H9 (cell line): Measurements from ENCODE around the gene ALKBH2. TPM values are rescaled to one million over a fixed set of nuclear protein-coding genes. Genes with fewer than 3 reads are reported as not detected.

Experiments
- DNase-seq: peaks from one replicate; pipeline ENCODE4 v3.0.0-alpha.2; 2017
- H2AFZ ChIP-seq: one replicate; pipeline ENCODE4 v1.6.1; 2013; ENCODE audit warnings: mild to moderate bottlenecking, low read length, control low read depth, moderate library complexity
- H2AK5ac ChIP-seq: 2 replicates; pipeline ENCODE4 v1.6.1; 2013; ENCODE audit warnings: low read length, control low read depth, mixed read lengths; ENCODE audit not compliant: insufficient read length
- H2BK120ac ChIP-seq: one replicate; pipeline ENCODE4 v1.6.1; 2013; ENCODE audit warnings: low read depth, mild to moderate bottlenecking, low read length, control low read depth, inconsistent platforms; ENCODE audit not compliant: poor library complexity, severe bottlenecking
- H2BK12ac ChIP-seq: 2 replicates; pipeline ENCODE4 v1.6.1; 2013; ENCODE audit warnings: low read length, control low read depth, mixed read lengths, low read depth; ENCODE audit not compliant: insufficient read length
- H2BK15ac ChIP-seq: 2 replicates; pipeline ENCODE4 v1.6.1; 2013; ENCODE audit warnings: low read depth, low read length, control low read depth
- H2BK20ac ChIP-seq: one replicate; pipeline ENCODE4 v1.6.1; 2013; ENCODE audit warnings: low read depth, mild to moderate bottlenecking, low read length, control low read depth, inconsistent platforms; ENCODE audit not compliant: poor library complexity, severe bottlenecking
- H2BK5ac ChIP-seq: 2 replicates; pipeline ENCODE4 v1.6.1; 2013; ENCODE audit warnings: low read length, control low read depth, mixed read lengths; ENCODE audit not compliant: insufficient read length
- H3K14ac ChIP-seq: 2 replicates; pipeline ENCODE4 v1.6.1; 2013; ENCODE audit warnings: low read length, control low read depth; ENCODE audit not compliant: insufficient read depth
- H3K18ac ChIP-seq: 2 replicates; pipeline ENCODE4 v1.6.1; 2013; ENCODE audit warnings: low read depth, mild to moderate bottlenecking, mixed read lengths, low read length, control low read depth; ENCODE audit not compliant: insufficient read length
- H3K23ac ChIP-seq: 2 replicates; pipeline ENCODE4 v1.6.1; 2013; ENCODE audit warnings: low read length, control low read depth, mixed read lengths, low read depth; ENCODE audit not compliant: insufficient read length
- H3K23me2 ChIP-seq: 2 replicates; pipeline ENCODE4 v1.6.1; 2013; ENCODE audit warnings: low read depth, mild to moderate bottlenecking, mixed read lengths, low read length, control low read depth; ENCODE audit not compliant: insufficient read length, poor library complexity, severe bottlenecking
- H3K27ac ChIP-seq: 2 replicates; pipeline ENCODE4 v1.5.1; 2013; ENCODE audit warnings: low read length, control low read depth, mixed read lengths, low read depth; ENCODE audit not compliant: insufficient read length
- H3K27me3 ChIP-seq: 2 replicates; pipeline ENCODE4 v1.6.1; 2013; ENCODE audit warnings: low read length, control low read depth, inconsistent platforms; ENCODE audit not compliant: insufficient read depth
- H3K4ac ChIP-seq: 2 replicates; pipeline ENCODE4 v1.6.1; 2013; ENCODE audit warnings: low read depth, mild to moderate bottlenecking, control low read depth, inconsistent platforms, low read length, moderate library complexity
- H3K4me1 ChIP-seq: 2 replicates; pipeline ENCODE4 v1.6.1; 2013; ENCODE audit warnings: low read length, control low read depth, inconsistent platforms; ENCODE audit not compliant: insufficient read depth
- H3K4me2 ChIP-seq: 2 replicates; pipeline ENCODE4 v1.6.1; 2013; ENCODE audit warnings: low read length, control low read depth, mixed read lengths; ENCODE audit not compliant: insufficient read length, insufficient read depth
- H3K56ac ChIP-seq: 2 replicates; pipeline ENCODE4 v1.6.1; 2013; ENCODE audit warnings: low read depth, mild to moderate bottlenecking, mixed read lengths, low read length, control low read depth; ENCODE audit not compliant: insufficient read length
- H3K79me1 ChIP-seq: 2 replicates; pipeline ENCODE4 v1.6.1; 2013; ENCODE audit warnings: low read depth, mild to moderate bottlenecking, moderate library complexity, low read length, control low read depth, inconsistent platforms; ENCODE audit not compliant: insufficient read depth, poor library complexity, severe bottlenecking
- H3K79me2 ChIP-seq: 2 replicates; pipeline ENCODE4 v1.6.1; 2013; ENCODE audit warnings: low read length, control low read depth, inconsistent platforms; ENCODE audit not compliant: insufficient read depth
- H3K9ac ChIP-seq: 2 replicates; pipeline ENCODE4 v1.6.1; 2013; ENCODE audit warnings: low read length, control low read depth, mixed read lengths; ENCODE audit not compliant: insufficient read length; ENCODE audit errors: extremely low read depth
- H3K9me3 ChIP-seq: one replicate; pipeline ENCODE4 v1.6.1; 2013; ENCODE audit warnings: low read depth, low read length, inconsistent platforms; ENCODE audit not compliant: control insufficient read depth
- H3T11ph ChIP-seq: one replicate; pipeline ENCODE4 v1.6.1; 2013; ENCODE audit warnings: mild to moderate bottlenecking, low read length, control low read depth, inconsistent platforms
- H4K20me1 ChIP-seq: one replicate; pipeline ENCODE4 v1.6.1; 2013; ENCODE audit not compliant: control insufficient read depth, insufficient read length, insufficient read depth
- H4K5ac ChIP-seq: 2 replicates; pipeline ENCODE4 v1.6.1; 2013; ENCODE audit warnings: low read depth, mild to moderate bottlenecking, mixed read lengths, low read length, control low read depth; ENCODE audit not compliant: insufficient read length
- H4K8ac ChIP-seq: replicated peaks from 2 replicates; pipeline ENCODE4 v1.6.1; 2013; ENCODE audit warnings: low read length, control low read depth, mixed read lengths, low read depth; ENCODE audit not compliant: insufficient read length
- H4K91ac ChIP-seq: 2 replicates; pipeline ENCODE4 v1.6.1; 2013; ENCODE audit warnings: low read depth, mild to moderate bottlenecking, moderate library complexity, mixed read lengths, low read length, control low read depth; ENCODE audit not compliant: insufficient read length
- H3K27ac Mint-ChIP-seq, 3 experiments: 2 replicates in 2 of 3; 3 replicates in 1 of 3; pipeline ENCODE4 v1.8.0; 2020 to 2021; ENCODE audit warnings: mixed read lengths in 3 of 3, mild to moderate bottlenecking in 1 of 3, moderate library complexity in 1 of 3
- H3K27me3 Mint-ChIP-seq: 2 replicates; pipeline ENCODE4 v1.8.0; 2021; ENCODE audit warnings: low read depth, mild to moderate bottlenecking, moderate library complexity, mixed read lengths
- H3K36me3 Mint-ChIP-seq, 3 experiments: 2 replicates in 2 of 3; 3 replicates in 1 of 3; pipeline ENCODE4 v1.8.0; 2020 to 2021; ENCODE audit warnings: low read depth in 3 of 3, mixed read lengths in 3 of 3; ENCODE audit not compliant: insufficient read depth in 1 of 3
- H3K4me1 Mint-ChIP-seq, 2 experiments: 2 replicates each; pipeline ENCODE4 v1.8.0; 2020; ENCODE audit warnings: mixed read lengths in 2 of 2
- H3K4me3 Mint-ChIP-seq, 2 experiments: 2 replicates in 1 of 2; 3 replicates in 1 of 2; pipeline ENCODE4 v1.8.0; 2020 to 2021; ENCODE audit warnings: mild to moderate bottlenecking in 2 of 2, mixed read lengths in 2 of 2, moderate library complexity in 1 of 2
- H3K9me3 Mint-ChIP-seq, 2 experiments: 2 replicates in 1 of 2; 3 replicates in 1 of 2; pipeline ENCODE4 v1.8.0; 2020; ENCODE audit warnings: mild to moderate bottlenecking in 2 of 2, mixed read lengths in 2 of 2, moderate library complexity in 1 of 2
- CTCF ChIP-seq: fragments of 200-600 bp; sonication (generic); conservative IDR thresholded peaks from 3 replicates; pipeline ENCODE4 v1.8.0; 2021; ENCODE audit warnings: antibody characterized with exemption, mild to moderate bottlenecking
- WGBS: extraction: QIAGEN DNeasy Blood & Tissue Kit; methylation state at CpG from one replicate; pipeline ENCODE4 v1.1.7; 2013; ENCODE audit warnings: missing lambda C conversion rate, low lambda C conversion rate, mixed read lengths; ENCODE audit not compliant: insufficient read length; ENCODE audit errors: extremely low coverage; 5-methylcytosine and 5-hydroxymethylcytosine counted together
- total RNA-seq: library from RNA; stranded (reverse); gene quantifications from 2 replicates; pipeline ENCODE4 v1.2.1, GENCODE V29; 2021

ALKBH2 gene
- total RNA-seq, 1 experiment from 2014 or later = 24.4 TPM

- H2BK20ac ChIP-seq = no peak overlapping the region
- H3K14ac ChIP-seq = no peak overlapping the region
- H3K4me2 ChIP-seq = peak overlapping the region; percentile 85
- no peaks in the 10 kb centered on the region for H3K9me3 ChIP-seq
- Mint-ChIP-seq H3K27me3 (no peaks in the 10 kb centered on the region), H3K27ac (no peak overlapping the region), H3K9me3 (no peaks in the 10 kb centered on the region), H3K36me3 (peaks cover 44 to 58% (median 57%) of the 10 kb centered on the region in 3 experiments), H3K4me1 (peaks cover 2 to 13% of the 10 kb centered on the region in 2 experiments), H3K4me3 (peak overlapping the region; percentile 86 to 89)
- peaks cover 5% of the 10 kb centered on the region; the same call in 1 of the 2 replicates for H3K79me2 ChIP-seq
- H3K27ac ChIP-seq = no peak overlapping the region
- no peak overlapping the region for H2AFZ ChIP-seq
- no peak for DNase-seq
- no peaks in the 10 kb centered on the region for H3K27me3 ChIP-seq
- H3K23ac ChIP-seq = no peak overlapping the region
- H2AK5ac ChIP-seq = no peak overlapping the region
- no peak overlapping the region for H4K91ac ChIP-seq
- no peak overlapping the region for H3K4ac ChIP-seq
- H3K79me1 ChIP-seq = peaks cover 8% of the 10 kb centered on the region
- no CpG with 5 or more reads among the region's 12 CpGs for WGBS
- no peak overlapping the region for H3T11ph ChIP-seq
- H2BK15ac ChIP-seq = no peak overlapping the region
- no peaks in the 10 kb centered on the region for H3K4me1 ChIP-seq
- H2BK5ac ChIP-seq = no peak overlapping the region
- H3K9ac ChIP-seq = no peak overlapping the region
- no peak overlapping the region for H3K56ac ChIP-seq
- H2BK120ac ChIP-seq = no peak overlapping the region
- no peaks in the 10 kb centered on the region for H4K20me1 ChIP-seq
- no peak overlapping the region for H2BK12ac ChIP-seq
- no peak overlapping the region for H4K5ac ChIP-seq
- peaks cover 10% of the 10 kb centered on the region for H3K23me2 ChIP-seq
- no peak overlapping the region for H4K8ac ChIP-seq
- H3K18ac ChIP-seq = no peak overlapping the region
- TF ChIP-seq CTCF = no peak
Observed at GRCh38 chr12:109099431-109100020, 6.3 kb upstream of the ALKBH2 start.
